Endothelial cell of umbilical vein (primary cell): Measurements from ENCODE around the gene TLDC2. TPM values are rescaled to one million over a fixed set of nuclear protein-coding genes. Genes with fewer than 3 reads are reported as not detected.
A peak's percentile ranks its signal among the peaks of the same experiment; 100 is the strongest.

Experiments
- BruUV-seq: library from RNA; stranded (reverse); fragments of 400-500 nt; replicated peaks from 2 replicates; lab custom pipeline; 2021; lab: Mats Ljungman, UMichigan
- CTCF ChIA-PET: fragments of 300-600, 350-600 bp; sonication (Branson Sonifier 250); formaldehyde crosslinking; loops from one replicate; lab custom pipeline; 2021; ENCODE audit warnings: antibody characterized with exemption, inconsistent platforms; lab: Charles Lee
- POLR2A ChIA-PET: fragments of 300-600, 350-600 bp; sonication (Branson Sonifier 250); formaldehyde crosslinking; loops from one replicate; lab custom pipeline; 2021; ENCODE audit warnings: antibody characterized with exemption, inconsistent platforms; lab: Charles Lee
- DNase-seq: peaks from one replicate; pipeline ENCODE4 v3.0.0-alpha.2; 2011; ENCODE audit warnings: low read depth, low spot score
- FAIRE-seq: peaks from 2 replicates; lab custom pipeline; 2011; peaks lifted over from hg19 to GRCh38; lab: Jason Lieb, UNC
- H2AFZ ChIP-seq: 2 replicates; pipeline ENCODE4 v1.6.0; 2012; ENCODE audit warnings: low read depth, low read length, control low read depth, inconsistent platforms
- H3K27ac ChIP-seq: 2 replicates; pipeline ENCODE4 v1.5.1; 2011; ENCODE audit warnings: low read depth, mild to moderate bottlenecking, control low read depth, low read length, moderate library complexity; ENCODE audit not compliant: insufficient read depth
- H3K27me3 ChIP-seq, 2 experiments: 2 replicates each; pipeline versions ENCODE4 v1.6.0 to v1.6.1; 2011; ENCODE audit warnings: low read length in 2 of 2, mixed read lengths in 1 of 2; ENCODE audit not compliant: control insufficient read depth in 2 of 2, insufficient read depth in 2 of 2
- H3K36me3 ChIP-seq, 2 experiments: 2 replicates in 1 of 2; 3 replicates in 1 of 2; pipeline ENCODE4 v1.5.1; 2011; ENCODE audit warnings: low read length in 2 of 2, mild to moderate bottlenecking in 1 of 2, moderate library complexity in 1 of 2; ENCODE audit not compliant: control insufficient read depth in 2 of 2, insufficient read depth in 2 of 2; ENCODE audit errors: extremely low read depth in 1 of 2
- H3K4me1 ChIP-seq: 3 replicates; pipeline ENCODE4 v1.5.1; 2011; ENCODE audit warnings: mild to moderate bottlenecking, low read length; ENCODE audit not compliant: control insufficient read depth, insufficient read depth; ENCODE audit errors: extremely low read depth
- H3K4me2 ChIP-seq: 2 replicates; pipeline ENCODE4 v1.6.1; 2011; ENCODE audit warnings: low read length, control low read depth, mixed read lengths; ENCODE audit not compliant: insufficient read depth
- H3K4me3 ChIP-seq, 3 experiments: fragments of 200-600 bp in 1 of 3; sonication (generic), shearing (Covaris generic) in 1 of 3; replicated peaks in 1 of 3; 2 replicates each; pipeline ENCODE4 v1.5.1; 2011 to 2016; ENCODE audit warnings: control low read depth in 3 of 3, low read length in 3 of 3, mild to moderate bottlenecking in 2 of 3, inconsistent platforms in 1 of 3, low read depth in 1 of 3, moderate library complexity in 1 of 3; ENCODE audit not compliant: insufficient read depth in 1 of 3
- H3K79me2 ChIP-seq: 2 replicates; pipeline ENCODE4 v1.6.0; 2012; ENCODE audit warnings: low read length, inconsistent platforms; ENCODE audit not compliant: control insufficient read depth, insufficient read depth
- H3K9ac ChIP-seq: replicated peaks from 2 replicates; pipeline ENCODE3; 2011; ENCODE audit warnings: low read length, control low read depth; ENCODE audit not compliant: insufficient read depth; ENCODE audit errors: extremely low read depth
- H3K9me1 ChIP-seq: replicated peaks from 3 replicates; pipeline ENCODE4 v1.6.0; 2011; ENCODE audit warnings: mild to moderate bottlenecking, low read length; ENCODE audit not compliant: control insufficient read depth, insufficient read depth; ENCODE audit errors: extremely low read depth
- H3K9me3 ChIP-seq: replicated peaks from 2 replicates; pipeline ENCODE4 v1.5.1; 2012; ENCODE audit warnings: low read length, inconsistent platforms; ENCODE audit not compliant: control insufficient read depth, insufficient read depth
- H4K20me1 ChIP-seq: replicated peaks from 2 replicates; pipeline ENCODE3; 2011; ENCODE audit warnings: mild to moderate bottlenecking, low read length; ENCODE audit not compliant: control insufficient read depth, insufficient read depth; ENCODE audit errors: extremely low read depth
- FOS ChIP-seq: IDR thresholded peaks from 2 replicates; pipeline ENCODE4 v1.6.1; 2011; ENCODE audit warnings: mild to moderate bottlenecking, low read length, moderate library complexity, borderline replicate concordance; ENCODE audit not compliant: insufficient read depth
- GATA2 ChIP-seq: IDR thresholded peaks from 2 replicates; pipeline ENCODE4 v1.7.0; 2011; ENCODE audit warnings: low read depth, mild to moderate bottlenecking, moderate library complexity, mixed read lengths, low read length; ENCODE audit not compliant: insufficient read length, insufficient read depth
- JUN ChIP-seq: IDR thresholded peaks from 2 replicates; pipeline ENCODE4 v1.6.1; 2011; ENCODE audit warnings: borderline replicate concordance, low read depth; ENCODE audit not compliant: insufficient read length, insufficient read depth
- MAX ChIP-seq: IDR thresholded peaks from 2 replicates; pipeline ENCODE4 v1.6.1; 2011; ENCODE audit not compliant: insufficient read depth, insufficient read length
- POLR2A ChIP-seq: IDR thresholded peaks from 2 replicates; pipeline ENCODE4 v1.6.1; 2012; ENCODE audit warnings: low read depth, mild to moderate bottlenecking, control low read depth, low read length
- POLR2AphosphoS5 ChIP-seq: IDR thresholded peaks from 2 replicates; pipeline ENCODE4 v1.6.1; 2012; ENCODE audit warnings: low read depth, mild to moderate bottlenecking, control low read depth, low read length, moderate library complexity; ENCODE audit not compliant: insufficient read depth
- dilution Hi-C: fragments of 300-500 bp; cut with MboI; formaldehyde crosslinking; loops from one replicate; pipeline ENCODE4 v1.15.0; 2019; ENCODE audit warnings: low sequenced_read_pairs; ENCODE audit not compliant: extremely low pct_ligation_motif_present
- intact Hi-C: fragments of 100-400 bp; cut with micrococcal nuclease; formaldehyde crosslinking; loops from one replicate; pipeline ENCODE4 v1.10.0; 2022
- polyA plus RNA-seq, 4 experiments: library from polyadenylated mRNA; depleted of rRNA in 3 of 4; stranded (reverse) in 3 of 4; unstranded in 1 of 4; fragments of >200 nt; gene quantifications; 2 replicates each; pipeline versions ENCODE4 v1.2.1 to v1.2.3, GENCODE V29; 2011 to 2012; ENCODE audit warnings: missing spikeins in 1 of 4
- total RNA-seq: library from RNA; stranded (reverse); gene quantifications from 2 replicates; pipeline ENCODE4 v1.2.3, GENCODE V29; 2021
- TF ChIP-seq, protein P1 (sequence below), 2 donors: IDR thresholded peaks; 1 replicate in 1 of 2; 2 replicates in 1 of 2; pipeline ENCODE4 v1.5.1; 2011; ENCODE audit warnings: low read length in 2 of 2, mild to moderate bottlenecking in 2 of 2, moderate library complexity in 2 of 2, control low read depth in 1 of 2, inconsistent platforms in 1 of 2, low read depth in 1 of 2; ENCODE audit not compliant: insufficient read depth in 1 of 2; ENCODE audit errors: extremely low read depth in 1 of 2

TLDC2 gene
- total and polyA plus RNA-seq, 2 donors (not counting 3 experiments of a cell fraction or from before 2014, with no cell fraction given): not detected

DNA sequence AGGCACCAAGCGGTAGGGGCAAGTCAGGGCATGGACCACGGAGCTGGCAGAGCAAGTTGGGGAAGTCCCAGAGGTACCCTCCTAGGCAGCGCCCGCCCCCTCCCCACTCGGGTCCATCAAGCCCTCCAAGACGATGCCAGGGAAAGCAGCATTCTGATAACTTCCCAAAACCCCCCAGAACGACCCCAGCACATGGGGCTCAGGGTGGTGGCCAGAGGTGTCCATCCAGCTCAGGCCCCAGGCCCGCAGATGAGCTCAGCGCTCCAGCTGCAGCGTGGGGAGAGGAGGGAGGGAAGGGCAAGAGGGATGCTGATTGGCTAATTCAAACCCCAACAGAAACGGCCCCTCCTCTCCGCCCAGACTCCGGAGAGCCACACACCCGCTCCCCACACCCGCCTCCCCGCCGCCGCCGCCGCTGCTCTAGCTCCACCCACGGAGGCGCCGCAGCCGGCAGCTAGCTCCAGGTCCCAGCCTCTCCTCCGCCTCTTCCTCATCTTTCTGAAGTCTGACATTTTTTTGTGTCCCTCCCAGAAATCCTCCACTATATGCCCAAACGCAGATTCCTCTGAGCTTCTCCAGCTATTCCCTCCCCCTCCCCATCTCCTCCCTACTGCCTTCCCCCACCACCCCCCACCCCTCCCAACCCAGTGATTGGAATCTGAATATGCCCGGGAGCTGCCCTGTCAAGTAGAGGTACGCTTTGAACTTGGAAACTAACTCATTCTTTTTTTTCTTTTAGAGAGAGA lies 40.3 kb upstream of the TLDC2 start:
- Histone ChIP-seq H3K36me3 (peaks cover 0 to 2% of the 10 kb centered on the region in 2 experiments), H3K9me1 (no peaks in the 10 kb centered on the region), H4K20me1 (no peaks in the 10 kb centered on the region), H3K4me2 (no peak overlapping the region), H3K27ac (peak overlapping the region; percentile 43), H3K4me1 (peaks cover 38% of the 10 kb centered on the region), H3K9ac (peak overlapping the region; percentile 14), H3K79me2 (peaks cover 7% of the 10 kb centered on the region), H3K9me3 (no peaks in the 10 kb centered on the region), H3K27me3 (no peaks in the 10 kb centered on the region), H2AFZ (peak overlapping the region; percentile 1), H3K4me3 (no peak overlapping the region)
- peak; percentile 94 for DNase-seq
- TF ChIP-seq POLR2A: peak; percentile 69
- TF ChIP-seq POLR2AphosphoS5: peak; percentile 62
- no peak for TF ChIP-seq FOS
- ChIA-PET CTCF (interaction anchor here (0.6 to 3.8 kb wide), 16 partner anchors 12 to 84 kb away, joined by 3 to 59 read pairs (median 5); a partner anchor contains a TSS), POLR2A (interaction anchor here (0.6 to 1.4 kb wide), 5 partner anchors 10 to 96 kb away, joined by 3 to 8 read pairs (median 7); a partner anchor contains a TSS)
- no TSS peak for BruUV-seq
- FAIRE-seq: peak; percentile 96
- intact Hi-C loops (loop anchor here (2.0 kb wide), 2 partner anchors 27 to 49 kb away; a partner anchor contains a TSS), dilution Hi-C loops (no loop called here)

- Histone ChIP-seq H3K9me1 (no peaks in the 10 kb centered on the region), H2AFZ (no peak overlapping the region), H3K27me3 (no peaks in the 10 kb centered on the region), H3K79me2 (peaks cover 10% of the 10 kb centered on the region), H3K4me2 (no peak overlapping the region), H3K4me1 (peaks cover 27% of the 10 kb centered on the region), H3K9ac (no peak overlapping the region), H3K36me3 (peaks cover 0 to 2% of the 10 kb centered on the region in 2 experiments), H3K27ac (no peak overlapping the region), H3K4me3 (no peak overlapping the region), H3K9me3 (no peaks in the 10 kb centered on the region), H4K20me1 (no peaks in the 10 kb centered on the region)
- dilution Hi-C loops (no loop called here), intact Hi-C loops (loop anchor here (2.0 kb wide), 1 partner anchor 48 kb away; no protein-coding TSS in a partner anchor)
- TSS peak; percentile 51 for BruUV-seq
- peak; percentile 26 for FAIRE-seq
- TF ChIP-seq, protein P1, sequence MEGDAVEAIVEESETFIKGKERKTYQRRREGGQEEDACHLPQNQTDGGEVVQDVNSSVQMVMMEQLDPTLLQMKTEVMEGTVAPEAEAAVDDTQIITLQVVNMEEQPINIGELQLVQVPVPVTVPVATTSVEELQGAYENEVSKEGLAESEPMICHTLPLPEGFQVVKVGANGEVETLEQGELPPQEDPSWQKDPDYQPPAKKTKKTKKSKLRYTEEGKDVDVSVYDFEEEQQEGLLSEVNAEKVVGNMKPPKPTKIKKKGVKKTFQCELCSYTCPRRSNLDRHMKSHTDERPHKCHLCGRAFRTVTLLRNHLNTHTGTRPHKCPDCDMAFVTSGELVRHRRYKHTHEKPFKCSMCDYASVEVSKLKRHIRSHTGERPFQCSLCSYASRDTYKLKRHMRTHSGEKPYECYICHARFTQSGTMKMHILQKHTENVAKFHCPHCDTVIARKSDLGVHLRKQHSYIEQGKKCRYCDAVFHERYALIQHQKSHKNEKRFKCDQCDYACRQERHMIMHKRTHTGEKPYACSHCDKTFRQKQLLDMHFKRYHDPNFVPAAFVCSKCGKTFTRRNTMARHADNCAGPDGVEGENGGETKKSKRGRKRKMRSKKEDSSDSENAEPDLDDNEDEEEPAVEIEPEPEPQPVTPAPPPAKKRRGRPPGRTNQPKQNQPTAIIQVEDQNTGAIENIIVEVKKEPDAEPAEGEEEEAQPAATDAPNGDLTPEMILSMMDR (IDR thresholded peaks at IDR 0.05; ENCODE audit: extremely low read depth in 1 of 2, insufficient read depth in 1 of 2, low read depth in 1 of 2, low read length in 2 of 2): peak; percentile 51 to 56
- TF ChIP-seq GATA2 (no peak), POLR2AphosphoS5 (no peak), MAX (no peak), JUN (no peak)
- ChIA-PET CTCF (interaction anchor here (0.6 to 3.8 kb wide), 16 partner anchors 11 to 114 kb away, joined by 3 to 59 read pairs (median 5); a partner anchor contains a TSS), POLR2A (interaction anchor here (0.8 to 1.2 kb wide), 2 partner anchors 9 to 24 kb away, joined by 3 to 7 read pairs; no protein-coding TSS in a partner anchor)
- DNase-seq: peak; percentile 43
Observed at GRCh38 chr20:36836591-36837269, 39.2 kb upstream of the TLDC2 start.
